Head of caudate nucleus (tissue), 42 donors: Measurements from ENCODE around the gene ADAM19.
A peak's percentile ranks its signal among the peaks of the same experiment; 100 is the strongest.

Experiments
- DNase-seq, 42 donors: peaks; one replicate each; pipeline versions ENCODE4 v3.0.0 to v3.0.0-alpha.2; 2020 to 2021; ENCODE audit warnings: mixed read lengths in 7 of 42
- intact Hi-C: fragments of 100-400 bp; cut with DNase I; formaldehyde crosslinking; loops from one replicate; pipeline ENCODE4 v1.15.0; 2022

The ADAM19 gene

DNA sequence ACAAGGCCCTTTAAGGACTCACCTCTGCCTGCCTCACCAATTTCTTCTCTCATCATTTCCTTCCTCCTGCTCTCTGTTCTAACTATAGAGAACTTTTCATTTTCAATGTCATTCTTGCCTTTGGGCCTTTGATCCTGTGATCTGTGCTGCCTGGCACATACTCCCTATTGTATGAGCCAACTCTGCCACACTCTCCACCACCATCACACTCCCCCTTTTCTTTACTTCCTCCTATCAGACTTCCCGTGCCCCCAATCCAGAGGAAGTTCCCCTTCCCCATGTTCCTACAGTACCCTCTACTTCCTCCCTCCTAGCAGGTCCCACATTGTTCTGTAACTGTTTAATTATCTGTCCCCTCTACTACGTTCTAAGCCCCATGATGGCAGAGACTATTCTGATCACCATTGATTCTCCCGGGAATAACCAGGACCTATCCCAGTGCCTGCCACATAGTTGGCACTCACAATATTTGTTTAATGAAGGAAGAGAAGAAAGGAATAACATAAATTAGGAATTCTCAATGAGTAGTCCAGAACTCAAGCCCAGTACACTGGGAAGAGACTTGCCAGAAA lies 27.5 kb downstream of the ADAM19 start:
- DNase-seq, result no peak
- intact Hi-C loops, result no loop called here

DNA sequence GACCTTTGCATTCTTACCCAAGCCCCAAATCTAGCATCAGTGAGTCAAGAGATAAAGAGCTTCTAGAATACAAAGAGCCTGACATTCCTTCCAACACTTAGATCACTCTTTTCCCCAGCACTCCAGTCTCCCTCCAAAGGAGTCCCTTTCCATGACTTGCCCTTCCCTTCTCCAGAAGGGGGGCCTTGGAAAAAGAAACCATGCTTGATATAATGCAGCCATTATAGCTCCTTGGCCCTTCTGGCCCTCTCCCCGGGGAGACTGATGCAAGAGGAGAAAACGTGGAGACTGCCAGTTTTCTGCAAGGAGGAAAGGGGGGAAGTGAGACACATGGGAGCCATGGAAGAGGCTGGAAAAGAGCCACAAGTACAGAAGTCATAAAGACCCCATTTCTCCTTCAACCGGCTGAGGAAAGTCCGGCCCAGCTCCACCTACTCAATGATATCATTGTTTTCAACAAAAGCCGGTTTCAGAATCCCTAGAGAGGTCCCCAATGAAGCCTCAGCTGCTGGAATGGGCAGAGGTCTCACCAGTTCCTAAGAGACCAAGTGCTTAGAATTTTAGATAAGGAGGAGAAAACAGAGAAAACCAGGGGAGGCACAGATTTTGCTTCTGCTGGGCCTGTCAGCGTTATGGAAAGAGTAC lies 29.0 kb downstream of the ADAM19 start:
- no peak for DNase-seq
- intact Hi-C loops, result no loop called here

DNA sequence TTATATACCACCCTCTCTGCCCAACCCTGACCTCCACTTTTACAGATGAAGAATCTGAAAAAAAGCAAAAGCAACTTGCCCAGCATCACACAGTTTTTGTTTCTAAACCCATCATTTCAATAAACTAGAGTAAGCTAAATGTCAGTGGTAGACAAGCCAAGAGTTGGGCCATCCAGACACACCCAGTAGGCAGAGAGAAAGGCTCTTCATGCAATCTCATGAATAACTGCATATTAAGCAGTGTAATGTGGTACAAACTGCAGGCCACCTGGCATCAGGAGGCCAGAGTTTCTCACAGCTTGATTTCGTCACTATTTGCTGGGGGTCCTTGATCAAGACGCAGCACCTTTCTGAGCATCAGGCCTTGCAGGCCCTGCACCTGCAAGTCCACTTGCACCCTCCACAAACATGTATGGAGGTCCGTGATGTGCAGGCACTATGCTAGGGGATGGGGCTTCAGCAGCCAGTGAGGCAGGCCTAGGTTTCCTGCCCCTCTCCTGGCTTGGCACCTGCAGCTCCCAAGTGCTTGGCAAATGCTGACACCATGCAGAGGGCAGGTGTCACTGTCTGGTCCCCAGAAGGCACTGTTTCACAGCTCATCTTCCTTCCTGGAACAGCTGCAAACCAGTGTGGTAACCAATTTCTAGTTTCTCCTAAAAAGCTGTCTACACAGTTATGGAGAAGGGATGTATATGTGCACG lies 29.8 kb downstream of the ADAM19 start:
- DNase-seq, result no peak
- intact Hi-C loops, result no loop called here

DNA sequence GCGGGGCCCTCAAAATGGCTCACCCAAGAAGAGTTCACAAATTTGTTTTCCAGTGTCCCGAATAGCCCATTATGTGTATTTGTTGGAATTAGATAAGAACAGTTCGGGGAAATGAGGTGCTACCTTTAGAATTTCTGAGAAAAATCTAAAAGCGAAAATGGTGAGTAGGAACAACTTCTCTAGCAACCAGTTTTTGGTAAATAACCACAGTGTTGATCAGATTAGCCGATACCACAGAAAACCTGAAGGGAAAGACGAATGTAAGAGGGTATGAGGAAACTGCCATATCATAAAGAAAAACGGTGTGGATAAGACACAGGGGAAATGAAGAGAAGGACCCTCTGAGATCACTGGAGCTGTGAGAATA lies 31.0 kb downstream of the ADAM19 start:
- intact Hi-C loops, result no loop called here
- no peak for DNase-seq

DNA sequence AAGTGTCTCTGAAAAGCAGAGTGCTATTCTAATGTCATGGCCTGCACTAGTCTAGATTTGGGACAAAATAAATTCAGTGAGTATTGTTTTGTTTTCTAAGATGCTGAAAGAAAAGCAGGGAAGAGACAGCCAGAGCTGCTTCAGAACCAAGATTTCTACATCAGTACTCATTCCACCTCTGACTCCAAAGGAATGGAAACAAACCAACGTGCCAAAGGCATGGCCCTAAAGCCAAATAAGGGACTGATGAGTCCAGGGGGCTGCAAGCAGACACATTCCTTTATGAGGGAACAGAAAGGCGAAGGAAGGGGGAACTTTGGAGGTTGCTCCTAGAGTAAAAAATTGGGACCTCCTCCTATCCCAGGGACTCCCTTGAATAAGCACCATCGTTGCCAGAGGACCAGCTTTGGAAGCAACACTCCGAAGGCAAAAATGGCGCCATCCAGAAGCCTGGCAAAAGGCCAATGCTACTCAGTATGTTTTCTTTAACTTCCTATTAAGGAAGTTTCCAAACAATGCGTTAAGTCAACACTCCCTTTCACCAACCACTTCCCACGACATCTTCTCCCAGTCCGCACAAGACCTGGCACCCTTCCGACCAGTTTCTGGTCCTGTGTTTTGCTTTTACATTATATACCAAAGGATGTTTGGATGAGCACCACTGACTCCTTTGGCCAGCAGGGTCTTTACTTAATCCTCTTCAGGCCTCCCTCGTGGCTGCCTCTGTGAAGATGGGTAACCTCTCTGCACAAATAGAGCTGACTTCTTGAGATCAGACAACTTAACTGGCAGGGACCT lies 31.6 kb downstream of the ADAM19 start:
- no peak for DNase-seq
- intact Hi-C loops, result no loop called here

DNA sequence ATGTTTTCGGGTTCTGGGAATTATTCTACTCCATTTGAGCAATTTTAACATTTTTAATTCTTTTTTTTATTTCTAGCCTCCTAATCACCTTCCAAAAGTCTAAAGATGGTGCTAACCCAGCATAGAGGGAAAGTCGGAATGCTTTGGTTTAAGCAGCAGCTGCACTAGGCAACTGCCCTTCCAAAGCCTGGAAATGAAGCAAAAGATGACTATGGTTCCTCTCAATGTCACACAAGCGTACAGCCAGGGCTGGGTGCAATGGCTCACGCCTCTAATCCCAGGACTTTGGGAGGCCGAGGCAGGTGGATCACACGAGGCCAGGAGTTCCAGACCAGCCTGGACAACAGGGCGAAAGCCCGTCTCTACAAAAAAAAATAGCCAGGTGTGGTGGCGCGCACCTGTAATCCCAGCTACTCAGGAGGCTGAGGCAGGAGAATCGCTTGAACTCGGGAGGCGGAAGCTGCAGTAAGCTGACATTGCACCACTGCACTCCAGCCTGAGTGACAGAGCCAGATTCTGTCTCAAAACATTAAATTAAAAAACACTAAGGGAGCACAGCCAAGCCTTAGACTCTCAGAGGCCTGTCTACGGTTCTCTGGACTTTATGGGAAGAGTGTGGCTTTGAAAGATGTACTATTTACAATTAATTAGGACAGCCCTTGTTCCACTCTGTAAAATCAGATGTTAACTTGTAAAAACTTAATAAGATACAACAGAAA lies 33.1 kb downstream of the ADAM19 start:
- no peak for DNase-seq

DNA sequence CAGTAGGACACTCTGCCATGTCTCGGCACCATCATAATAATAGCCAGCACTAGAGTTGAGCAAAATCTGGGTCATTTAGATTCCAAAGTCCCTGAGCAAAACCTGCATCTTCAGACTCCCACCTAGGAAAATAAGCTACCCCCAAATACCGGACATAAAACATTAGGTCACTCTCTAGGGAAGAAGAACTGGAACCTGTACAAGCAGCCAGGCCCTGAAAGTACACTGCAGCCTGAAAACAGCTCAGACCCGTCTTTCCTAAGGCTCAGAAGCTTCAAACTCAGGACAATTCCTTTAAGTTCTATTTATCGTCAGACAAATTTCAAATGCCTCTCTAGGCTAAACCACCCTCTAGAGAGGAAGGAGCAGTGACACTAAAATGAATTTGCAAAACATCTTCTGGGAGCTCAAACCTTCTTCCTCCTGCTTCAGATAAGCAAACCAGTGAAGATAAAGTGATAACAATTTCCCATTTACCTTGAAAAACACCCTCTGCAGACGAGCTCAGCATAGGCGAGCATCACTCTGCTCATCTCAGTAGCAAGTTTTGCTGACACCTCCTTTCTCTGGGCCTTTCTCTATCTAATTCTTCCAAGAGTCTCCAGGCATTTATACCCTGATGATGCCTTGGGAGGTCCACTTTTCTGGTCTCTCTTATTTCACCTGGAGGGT lies 34.0 kb downstream of the ADAM19 start:
- intact Hi-C loops, result no loop called here
- DNase-seq, result no peak

More for the DNA sequence above, 33.1 kb downstream of the ADAM19 start:
- intact Hi-C loops, result no loop called here

DNA sequence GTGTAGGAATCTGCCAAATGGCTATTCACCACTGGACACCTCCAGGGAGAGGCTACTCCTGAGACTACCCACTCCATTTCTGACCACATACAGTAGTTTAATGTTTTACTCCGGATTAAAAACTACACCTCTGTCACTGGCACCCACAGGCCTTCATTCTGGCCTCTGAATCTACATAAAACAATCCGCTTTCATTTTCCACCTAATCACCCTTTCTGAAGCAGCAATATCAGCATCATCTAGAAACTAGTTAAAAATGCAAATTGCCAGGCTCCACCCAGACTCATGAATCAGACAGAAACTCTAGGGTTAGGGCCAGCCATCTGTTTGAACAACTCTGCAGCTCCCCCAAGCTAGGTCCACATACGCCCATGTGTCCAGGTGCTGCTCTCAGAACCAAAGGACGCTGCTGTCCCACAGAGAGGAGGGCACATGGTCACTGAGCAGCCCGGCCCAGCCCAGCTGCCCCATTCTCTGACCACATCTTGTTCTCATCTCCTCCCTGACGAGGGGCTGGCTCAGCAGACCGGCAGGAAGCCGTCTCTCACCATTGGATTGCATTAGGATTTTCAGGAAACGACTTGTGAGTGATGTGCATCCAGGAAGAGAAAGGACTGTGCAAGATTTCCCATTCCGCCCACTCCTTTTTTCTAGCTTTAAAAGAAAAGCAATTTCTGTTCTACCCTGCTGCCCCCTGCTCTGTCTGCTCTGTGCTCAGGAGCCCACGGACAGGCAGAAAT lies 34.7 kb downstream of the ADAM19 start:
- intact Hi-C loops, result no loop called here
- DNase-seq, result no peak

DNA sequence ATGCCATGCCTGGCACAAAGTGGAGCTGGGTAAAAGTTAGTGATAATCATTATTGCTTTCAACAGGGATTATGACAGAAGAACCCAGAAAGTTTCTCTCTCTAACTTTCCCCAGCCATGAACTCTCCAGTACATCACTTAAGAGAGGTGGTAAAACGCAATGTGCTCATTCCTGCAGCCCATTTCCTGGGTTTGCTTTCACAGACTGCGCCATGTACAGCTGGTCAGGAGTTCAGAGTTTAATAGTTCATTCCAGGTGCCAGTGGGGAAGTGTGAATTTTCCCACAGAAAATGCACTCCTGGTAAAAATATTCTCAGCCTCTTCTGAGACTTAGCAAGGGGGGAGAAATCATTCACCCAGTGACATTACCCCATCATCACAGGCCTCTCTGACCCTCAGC lies 35.5 kb downstream of the ADAM19 start:
- no peak for DNase-seq
- intact Hi-C loops, result no loop called here

DNA sequence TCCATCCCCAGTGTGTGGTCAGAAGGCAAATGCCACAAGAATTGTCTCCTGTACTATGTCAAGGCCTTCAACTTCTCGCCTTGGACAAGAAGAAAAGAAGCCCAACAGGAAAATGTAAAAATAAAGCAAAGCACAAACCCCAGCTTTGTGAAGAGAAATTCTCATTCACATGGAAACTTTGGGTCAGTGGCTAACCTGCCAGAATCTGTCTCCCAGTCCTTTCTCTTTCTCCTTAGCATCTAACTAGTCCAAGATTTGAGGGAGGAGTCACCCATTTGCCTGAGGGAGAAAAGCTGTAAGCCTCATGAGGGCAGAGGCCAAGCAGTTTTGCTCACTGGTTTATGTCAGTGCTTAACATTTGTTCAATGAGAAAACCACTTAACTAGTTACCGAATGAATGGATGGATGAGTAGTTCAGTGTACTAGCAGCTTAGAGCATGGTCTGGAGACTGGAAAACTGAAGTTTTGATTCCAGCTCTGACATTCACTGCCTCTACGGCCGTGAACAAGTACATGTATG lies 36.0 kb downstream of the ADAM19 start:
- intact Hi-C loops, result no loop called here
- DNase-seq, result no peak

DNA sequence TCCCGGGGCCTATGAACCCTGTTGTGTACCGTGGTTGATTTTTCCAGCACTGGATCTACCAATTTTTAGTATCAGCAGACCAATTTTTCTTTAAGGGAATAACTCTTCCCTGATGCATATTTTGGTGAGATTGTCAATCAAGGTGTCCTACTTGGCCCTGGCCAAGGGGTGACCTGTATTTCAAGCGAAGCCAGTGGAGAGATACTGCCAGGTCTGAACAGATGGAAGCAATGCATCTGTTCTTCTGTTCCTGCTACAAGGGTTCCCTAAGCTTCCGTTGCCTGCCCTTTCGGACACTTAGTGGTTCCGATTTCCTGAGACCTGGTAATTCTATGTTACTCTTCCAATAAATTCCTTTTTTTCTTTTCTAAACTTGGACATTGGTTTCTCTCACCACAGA lies 37.3 kb downstream of the ADAM19 start:
- intact Hi-C loops, result no loop called here
- DNase-seq, result no peak

- no peak for DNase-seq
- intact Hi-C loops, result no loop called here
Observed at GRCh38 chr5:157535042-157535865, 40.3 kb downstream of the ADAM19 start.

DNA sequence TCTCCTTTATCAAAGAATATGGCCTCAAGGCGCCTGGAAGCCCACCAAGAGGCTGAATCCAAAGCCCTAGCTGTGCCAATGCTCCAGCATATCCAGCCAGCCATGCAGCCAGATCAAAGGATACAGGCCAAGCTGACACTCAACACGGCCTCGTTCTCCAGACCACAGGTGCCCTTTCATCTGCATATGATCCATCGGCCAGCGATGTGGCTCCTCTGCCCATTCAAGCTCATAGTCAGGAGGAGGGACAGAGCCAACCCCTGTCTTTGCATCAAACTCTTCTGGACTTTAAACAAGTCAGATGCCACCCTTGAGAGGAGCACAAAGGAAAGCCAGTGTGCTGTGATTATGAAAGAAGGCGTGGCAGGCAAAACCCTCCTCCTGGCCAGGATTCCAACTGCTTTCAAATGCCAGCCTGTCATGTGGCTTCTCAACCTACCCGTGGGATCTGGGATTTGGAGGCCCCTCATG lies 42.5 kb downstream of the ADAM19 start:
- intact Hi-C loops, result no loop called here
- peak in 2 of 42 donors; percentile 6 to 14 for DNase-seq

- DNase-seq, result no peak
- intact Hi-C loops, result no loop called here
Observed at GRCh38 chr5:157532022-157532421, 43.6 kb downstream of the ADAM19 start.

- no peak for DNase-seq
- intact Hi-C loops, result no loop called here
Observed at GRCh38 chr5:157530226-157530972, 45.2 kb downstream of the ADAM19 start.

GRCh38 chr5:157529002-157529401 lies 46.6 kb downstream of the ADAM19 start:
- intact Hi-C loops, result no loop called here
- DNase-seq, result no peak
